Cardiac muscle cell (in vitro differentiated cells and primary cell): ENCODE data around the gene GLP2R. TPM values are rescaled to one million over a fixed set of nuclear protein-coding genes. Genes with fewer than 3 reads are reported as not detected.
A peak's percentile ranks its signal among the peaks of the same experiment; 100 is the strongest.

Experiments
- DNase-seq, 2 donors: peaks; one replicate each; pipeline versions ENCODE4 v3.0.0 to v3.0.0-alpha.2; 2010 to 2017; ENCODE audit warnings: low read depth in 1 of 2, low spot score in 1 of 2
- H3K27ac ChIP-seq: fragments of 200-600 bp; sonication (generic); 2 replicates; pipeline ENCODE4 v1.5.1; 2016
- H3K27me3 ChIP-seq: fragments of 200-600 bp; sonication (generic); 2 replicates; pipeline ENCODE4 v1.6.0; 2016; ENCODE audit warnings: control low read depth
- H3K36me3 ChIP-seq: fragments of 200-600 bp; sonication (generic); 2 replicates; pipeline ENCODE4 v1.5.1; 2016; ENCODE audit warnings: control low read depth
- H3K4me1 ChIP-seq: fragments of 200-600 bp; sonication (generic); 2 replicates; pipeline ENCODE4 v1.8.1; 2017; ENCODE audit warnings: low read depth, mild to moderate bottlenecking, mixed run types
- H3K4me3 ChIP-seq: fragments of 200-600 bp; sonication (generic); 2 replicates; pipeline ENCODE4 v1.5.1; 2016; ENCODE audit warnings: mild to moderate bottlenecking
- H3K9me3 ChIP-seq: fragments of 200-600 bp; sonication (generic); 2 replicates; pipeline ENCODE4 v1.5.1; 2017; ENCODE audit warnings: low read depth, mild to moderate bottlenecking, control low read depth
- CTCF ChIP-seq: IDR thresholded peaks from 2 replicates; pipeline ENCODE4 v1.5.1; 2012; ENCODE audit warnings: low read depth, mild to moderate bottlenecking, low read length
- polyA plus RNA-seq: library from polyadenylated mRNA; unstranded; fragments of >200 nt; fragmentation: Nextera tagmentation; extraction: Ambion mirVana; gene quantifications from 2 replicates; pipeline ENCODE4 v1.2.1, GENCODE V29; 2016
- total RNA-seq: library from RNA; depleted of rRNA; stranded (reverse); fragments of >200 nt; gene quantifications from 2 replicates; pipeline ENCODE4 v1.2.3, GENCODE V29; 2016

GLP2R gene
- total and polyA plus RNA-seq, 2 experiments from 2014 or later = 0.06 TPM; not detected in 1

- no peaks in the 10 kb centered on the region for H3K27me3 ChIP-seq
- DNase-seq = no peak
Measured at GRCh38 chr17:9788601-9789000, 37.1 kb upstream of the GLP2R start.

GRCh38 chr17:9790316-9790715, 35.4 kb upstream of the GLP2R start:
- Histone ChIP-seq H3K36me3 (no peaks in the 10 kb centered on the region), H3K27ac (no peak overlapping the region), H3K9me3 (no peaks in the 10 kb centered on the region), H3K27me3 (no peaks in the 10 kb centered on the region), H3K4me1 (peaks cover 25% of the 10 kb centered on the region), H3K4me3 (no peak overlapping the region)
- no peak for TF ChIP-seq CTCF
- DNase-seq = no peak

More at GRCh38 chr17:9788601-9789000, 37.1 kb upstream of the GLP2R start:
- H3K36me3 ChIP-seq = no peaks in the 10 kb centered on the region
- H3K4me3 ChIP-seq = no peak overlapping the region
- no peaks in the 10 kb centered on the region for H3K9me3 ChIP-seq
- H3K27ac ChIP-seq = no peak overlapping the region
- H3K4me1 ChIP-seq = peaks cover 25% of the 10 kb centered on the region
- no peak for TF ChIP-seq CTCF

DNA sequence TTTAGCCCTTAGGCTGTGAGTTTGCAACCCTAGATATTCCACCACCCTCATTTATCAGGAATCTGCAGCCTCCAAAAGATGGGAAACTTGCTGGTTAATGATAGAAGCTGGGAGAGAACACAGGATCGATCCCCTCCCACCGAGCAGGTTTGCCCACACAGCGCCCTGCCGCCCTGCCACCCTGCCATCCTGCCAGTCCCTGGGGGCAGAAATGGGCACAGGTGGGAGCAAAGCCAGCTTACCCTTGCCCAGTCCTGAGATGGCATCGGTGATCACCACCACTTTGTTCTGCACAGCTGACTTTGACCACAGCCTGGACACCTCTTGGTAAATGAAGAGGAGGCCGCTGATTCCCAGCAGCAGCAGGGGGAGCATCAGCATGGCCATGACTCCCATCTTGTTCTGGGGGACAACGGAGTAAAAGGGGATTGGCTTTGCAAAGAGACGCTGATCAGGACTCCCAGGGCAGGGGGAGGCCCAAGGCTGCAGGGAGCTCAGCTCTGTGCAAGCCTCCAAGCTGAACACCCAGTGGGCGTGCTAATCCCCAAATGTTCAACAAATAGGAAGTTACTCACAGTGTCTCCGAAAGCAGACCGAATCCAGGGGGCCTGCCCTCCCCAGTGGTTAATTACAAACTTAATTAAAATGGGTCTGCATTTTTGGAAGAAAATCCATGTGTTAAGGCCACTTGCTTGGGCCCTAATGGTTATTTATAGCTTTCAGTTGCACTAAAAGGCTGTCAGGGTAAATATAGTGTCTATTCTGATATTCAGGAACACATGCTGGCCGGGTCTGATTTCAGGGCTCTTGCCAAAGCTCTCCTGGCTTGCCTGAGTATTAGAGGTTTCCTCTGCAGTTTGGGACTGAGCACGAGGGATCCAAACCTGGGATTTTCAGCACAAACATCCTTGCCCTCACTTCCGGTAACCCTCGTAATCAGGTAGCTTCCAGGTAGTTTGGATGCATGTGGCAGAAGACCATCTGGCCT, 34.5 kb upstream of the GLP2R start, which contains the start of gene DHRS7C:
Gene DHRS7C, minus strand, starts transcription at position 704 of the 988 bp plus-strand sequence. Its CDS starts 308 bp downstream, at position 396.
- peak in 1 of 2 donors; percentile 35 for DNase-seq

DNA sequence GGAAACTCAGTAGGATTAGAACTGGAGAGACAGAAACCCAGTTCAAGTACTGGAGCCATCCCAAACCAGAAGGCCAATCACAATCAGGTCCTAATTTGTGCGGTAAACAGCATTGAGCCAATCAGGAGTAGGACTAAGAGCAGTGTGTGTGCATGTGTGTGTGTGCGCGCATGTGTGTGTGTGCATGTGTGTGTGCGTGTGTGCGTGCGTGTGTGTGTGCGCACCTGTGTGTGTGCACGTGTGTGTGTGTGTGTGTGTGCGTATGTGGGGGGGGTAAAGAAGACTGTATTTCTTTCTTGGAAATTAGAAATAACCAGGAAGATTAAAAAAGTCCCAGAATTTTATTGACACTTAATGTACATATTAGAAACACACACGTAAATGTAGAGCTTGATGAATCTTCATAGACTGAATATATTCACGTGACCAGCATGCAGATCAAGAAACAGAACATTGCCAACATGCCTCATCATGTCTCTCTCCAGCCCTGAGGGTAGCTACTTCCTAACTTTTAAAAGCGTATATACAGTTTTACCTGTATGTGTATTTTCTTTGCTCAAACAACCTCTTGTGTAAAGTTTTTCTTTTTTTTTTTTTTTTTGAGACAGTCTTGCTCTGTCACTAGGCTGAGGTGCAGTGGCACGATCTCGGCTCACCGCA, 33.4 kb upstream of the GLP2R start:
- Histone ChIP-seq H3K4me3 (no peak overlapping the region), H3K9me3 (no peaks in the 10 kb centered on the region), H3K4me1 (peaks cover 25% of the 10 kb centered on the region), H3K27me3 (peaks cover 4% of the 10 kb centered on the region), H3K36me3 (no peaks in the 10 kb centered on the region), H3K27ac (no peak overlapping the region)
- TF ChIP-seq CTCF = no peak
- DNase-seq = no peak

More for the DNA sequence above, 34.5 kb upstream of the GLP2R start, which contains the start of gene DHRS7C:
- Histone ChIP-seq H3K4me3 (no peak within 1 kb of the TSS), H3K27ac (peak within 1 kb of the TSS; percentile 41), H3K4me1 (peaks cover 25% of the 10 kb centered on the region), H3K27me3 (no peaks in the 10 kb centered on the region), H3K36me3 (no peaks in the 10 kb centered on the region), H3K9me3 (no peaks in the 10 kb centered on the region)
- TF ChIP-seq CTCF = no peak

DNA sequence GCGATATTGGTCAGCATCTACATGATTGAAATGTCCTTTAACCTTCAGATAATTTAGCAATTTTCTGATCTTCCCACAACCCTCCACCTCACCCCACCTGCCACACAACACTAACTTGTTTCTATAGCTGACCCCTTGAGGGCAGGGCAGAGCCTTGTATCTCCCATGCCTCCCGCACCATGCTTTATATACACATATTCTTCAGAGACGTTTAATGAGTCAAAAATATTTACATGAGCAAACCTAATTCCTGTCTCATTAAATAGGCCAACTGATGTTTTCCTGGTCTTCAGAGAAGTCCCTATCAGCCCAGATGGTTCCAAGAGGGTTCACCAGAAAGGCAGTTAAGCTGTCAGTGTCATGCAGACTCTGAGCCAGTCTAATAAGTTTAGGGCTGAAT, 27.7 kb upstream of the GLP2R start:
- H3K36me3 ChIP-seq = no peaks in the 10 kb centered on the region
- no peak for TF ChIP-seq CTCF
- no peak for DNase-seq

More for the DNA sequence above, 27.7 kb upstream of the GLP2R start:
- no peak overlapping the region for H3K27ac ChIP-seq
- peaks cover 4% of the 10 kb centered on the region for H3K27me3 ChIP-seq
- no peaks in the 10 kb centered on the region for H3K9me3 ChIP-seq
- no peak overlapping the region for H3K4me3 ChIP-seq
- peaks cover 11% of the 10 kb centered on the region for H3K4me1 ChIP-seq
